Gastroesophageal sphincter (tissue), 3 donors: ENCODE results near the gene ADGRF3.

ENCODE experiments used
- CTCF ChIP-seq, 4 experiments: fragments of 200-600 bp in 2 of 4; fragments of 450-650 bp in 2 of 4; sonication (generic) in 1 of 4; IDR thresholded peaks; one replicate each; pipeline ENCODE4 v1.5.1; 2017 to 2019; ENCODE audit warnings: antibody characterized with exemption in 4 of 4, mild to moderate bottlenecking in 2 of 4, moderate library complexity in 2 of 4
- EP300 ChIP-seq: sonication (generic); formaldehyde crosslinking; IDR thresholded peaks from one replicate; pipeline ENCODE4 v1.6.1; 2017; ENCODE audit warnings: antibody characterized with exemption, mild to moderate bottlenecking
- POLR2A ChIP-seq, 2 donors: fragments of 450-650 bp; IDR thresholded peaks; one replicate each; pipeline ENCODE4 v1.6.1; 2017; ENCODE audit warnings: antibody characterized with exemption in 2 of 2, mild to moderate bottlenecking in 2 of 2, moderate library complexity in 1 of 2
- POLR2AphosphoS5 ChIP-seq: sonication (generic); formaldehyde crosslinking; IDR thresholded peaks from one replicate; pipeline ENCODE4 v1.6.1; 2017; ENCODE audit warnings: antibody characterized with exemption

GRCh38 chr2:26298638-26299393 lies 47.8 kb downstream of the ADGRF3 start:
- TF ChIP-seq CTCF (IDR thresholded peaks at IDR 0.05) (no peak), EP300 (no peak), POLR2A (IDR thresholded peaks at IDR 0.05) (peak in 1 of 2 donors; percentile 11), POLR2AphosphoS5 (no peak)
